Neural progenitor cell (in vitro differentiated cells): ENCODE measurements around the gene CD244.

Source experiments
- EZH2 ChIP-seq: fragments of 200-600 bp; sonication (generic); IDR thresholded peaks from 2 replicates; pipeline ENCODE4 v1.6.1; 2017; ENCODE audit warnings: antibody characterized with exemption, mild to moderate bottlenecking, moderate library complexity
- EZH2phosphoT487 ChIP-seq: fragments of 200-600 bp; sonication (generic); IDR thresholded peaks from 2 replicates; pipeline ENCODE4 v1.6.1; 2017; ENCODE audit warnings: antibody characterized with exemption
- TF ChIP-seq, protein P1 (sequence below): fragments of 200-600 bp; sonication (generic); IDR thresholded peaks from 2 replicates; pipeline ENCODE4 v1.5.1; 2017; ENCODE audit warnings: antibody characterized with exemption, mild to moderate bottlenecking

GRCh38 chr1:160866001-160866694 is 3.5 kb upstream of the CD244 start:
- TF ChIP-seq, protein P1, sequence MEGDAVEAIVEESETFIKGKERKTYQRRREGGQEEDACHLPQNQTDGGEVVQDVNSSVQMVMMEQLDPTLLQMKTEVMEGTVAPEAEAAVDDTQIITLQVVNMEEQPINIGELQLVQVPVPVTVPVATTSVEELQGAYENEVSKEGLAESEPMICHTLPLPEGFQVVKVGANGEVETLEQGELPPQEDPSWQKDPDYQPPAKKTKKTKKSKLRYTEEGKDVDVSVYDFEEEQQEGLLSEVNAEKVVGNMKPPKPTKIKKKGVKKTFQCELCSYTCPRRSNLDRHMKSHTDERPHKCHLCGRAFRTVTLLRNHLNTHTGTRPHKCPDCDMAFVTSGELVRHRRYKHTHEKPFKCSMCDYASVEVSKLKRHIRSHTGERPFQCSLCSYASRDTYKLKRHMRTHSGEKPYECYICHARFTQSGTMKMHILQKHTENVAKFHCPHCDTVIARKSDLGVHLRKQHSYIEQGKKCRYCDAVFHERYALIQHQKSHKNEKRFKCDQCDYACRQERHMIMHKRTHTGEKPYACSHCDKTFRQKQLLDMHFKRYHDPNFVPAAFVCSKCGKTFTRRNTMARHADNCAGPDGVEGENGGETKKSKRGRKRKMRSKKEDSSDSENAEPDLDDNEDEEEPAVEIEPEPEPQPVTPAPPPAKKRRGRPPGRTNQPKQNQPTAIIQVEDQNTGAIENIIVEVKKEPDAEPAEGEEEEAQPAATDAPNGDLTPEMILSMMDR: no peak
- TF ChIP-seq EZH2 (no peak), EZH2phosphoT487 (no peak)
